G401.6 (cell line): ENCODE results near the gene FUT8.

Source experiments
- FAIRE-seq: peaks from 2 replicates; lab custom pipeline; 2012; peaks lifted over from hg19 to GRCh38; lab: Jason Lieb, UNC

Gene FUT8

DNA sequence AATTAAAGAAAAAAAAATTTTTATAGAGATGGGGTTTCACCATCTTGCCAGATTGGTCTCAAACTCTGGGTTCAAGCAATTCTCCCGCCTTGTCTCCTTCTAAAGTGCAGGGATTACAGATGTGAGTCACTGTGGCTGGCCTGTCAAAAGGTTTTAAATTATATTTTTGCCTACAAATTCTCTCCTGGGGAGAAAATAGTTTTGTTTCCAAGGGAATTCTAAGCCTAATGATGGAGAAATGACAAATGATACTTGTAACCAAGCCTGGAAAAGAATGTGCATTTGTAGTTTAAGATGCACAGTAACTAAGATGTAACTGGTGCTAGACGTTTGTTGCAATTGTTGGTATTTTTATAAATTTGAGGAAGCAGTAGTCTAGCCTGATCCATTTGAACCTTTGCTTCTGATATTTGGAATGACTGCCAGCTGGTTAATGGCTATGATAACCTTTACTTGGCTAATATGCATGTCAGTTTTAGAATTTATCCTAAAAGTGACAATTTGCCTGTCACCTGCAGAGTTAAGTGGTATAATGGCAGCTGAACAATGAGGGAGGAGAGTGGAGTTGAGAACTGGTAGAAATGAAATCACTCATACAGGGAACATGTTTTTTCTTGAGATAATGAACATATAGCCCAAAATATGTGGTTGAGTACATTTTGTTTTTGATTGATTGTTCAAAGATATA lies 148.0 kb downstream of the FUT8 start:
- FAIRE-seq, result no peak

DNA sequence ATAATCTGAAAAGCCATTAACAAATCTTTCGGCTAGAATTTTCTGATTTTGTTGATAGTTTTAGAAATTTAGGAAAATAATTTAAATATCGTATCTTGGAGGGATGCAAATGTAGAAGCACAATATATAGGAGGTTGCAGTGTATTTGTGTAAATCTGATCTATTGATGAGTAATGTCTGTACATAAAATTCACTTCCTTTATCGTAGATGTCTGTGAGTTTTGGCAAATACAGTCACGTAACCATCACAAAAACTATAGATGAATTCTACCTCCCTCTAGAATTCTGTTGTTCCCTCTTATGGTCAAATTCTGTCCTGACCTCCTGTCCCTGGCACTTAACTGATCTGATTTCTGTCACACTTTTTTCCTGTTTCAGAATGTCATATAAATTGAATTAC lies 151.8 kb downstream of the FUT8 start:
- FAIRE-seq, result no peak

DNA sequence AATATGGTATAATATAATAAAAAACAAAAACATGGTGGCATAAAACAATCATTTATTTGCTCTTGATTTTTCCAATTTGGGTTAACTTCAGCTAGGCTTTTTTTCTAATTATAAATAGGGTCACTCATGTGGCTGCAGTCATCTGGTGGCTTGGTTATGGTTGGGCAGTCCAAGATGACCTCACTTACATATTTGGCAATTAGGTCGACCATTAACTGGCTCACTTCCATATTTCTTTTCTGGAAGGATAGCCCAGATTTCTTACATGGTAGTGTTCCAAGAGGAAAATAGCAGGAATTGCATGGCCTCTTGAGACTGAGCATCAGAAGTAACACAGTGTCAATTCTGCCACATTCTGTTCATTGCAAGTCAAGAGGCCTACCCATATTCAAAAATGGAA lies 153.4 kb downstream of the FUT8 start:
- no peak for FAIRE-seq

DNA sequence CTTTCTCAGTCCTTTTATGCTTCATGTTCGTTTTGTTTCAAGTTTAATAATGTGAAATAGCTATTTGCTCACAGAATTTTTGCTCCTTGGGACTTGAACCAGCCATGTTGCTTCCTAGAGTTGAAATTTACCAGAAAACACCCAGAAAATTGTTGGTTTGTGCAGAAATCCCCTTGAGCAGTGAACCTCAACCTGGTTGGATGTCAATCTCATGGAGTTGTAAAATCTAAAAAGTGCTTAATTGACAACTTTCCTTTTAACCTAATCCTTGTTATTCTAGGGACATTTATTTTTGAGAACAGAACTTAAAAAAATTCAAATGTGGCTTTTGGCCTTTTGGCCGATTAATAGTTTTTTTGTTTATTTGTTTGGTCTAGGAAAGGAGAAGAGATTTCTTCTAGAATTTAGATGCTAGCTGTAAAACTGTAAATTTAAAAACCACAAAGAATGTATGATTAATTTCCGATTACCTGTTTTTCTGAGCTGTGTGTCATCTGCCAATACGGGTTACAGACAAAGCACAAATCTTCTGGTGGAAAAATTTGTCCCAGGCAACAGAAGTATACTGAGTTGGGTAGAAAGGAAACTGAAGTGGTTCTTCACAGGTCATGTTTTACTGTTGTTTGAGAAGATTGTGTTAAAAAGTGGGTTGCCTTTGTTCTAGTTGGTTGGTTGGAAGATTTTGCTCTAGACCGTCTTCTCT lies 154.4 kb downstream of the FUT8 start:
- no peak for FAIRE-seq

DNA sequence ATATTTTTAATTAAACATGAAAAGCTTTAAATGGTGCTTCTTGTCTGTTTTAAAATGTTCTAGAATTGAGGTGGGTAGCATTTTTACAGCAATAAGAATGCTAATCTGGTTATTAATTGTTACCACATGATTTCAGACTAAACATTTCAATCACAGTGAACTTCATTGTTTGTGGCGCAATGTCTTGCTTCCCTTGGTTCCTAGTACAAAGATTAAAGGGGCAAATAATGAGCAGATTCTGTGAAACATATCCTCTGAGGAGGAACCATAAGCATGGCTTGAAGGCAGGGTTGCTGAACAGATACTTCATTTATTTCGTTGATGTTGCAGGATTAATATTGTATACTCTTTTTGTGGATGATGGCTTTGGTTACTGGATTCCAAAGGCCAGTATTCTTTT lies 162.1 kb downstream of the FUT8 start:
- FAIRE-seq, result no peak

DNA sequence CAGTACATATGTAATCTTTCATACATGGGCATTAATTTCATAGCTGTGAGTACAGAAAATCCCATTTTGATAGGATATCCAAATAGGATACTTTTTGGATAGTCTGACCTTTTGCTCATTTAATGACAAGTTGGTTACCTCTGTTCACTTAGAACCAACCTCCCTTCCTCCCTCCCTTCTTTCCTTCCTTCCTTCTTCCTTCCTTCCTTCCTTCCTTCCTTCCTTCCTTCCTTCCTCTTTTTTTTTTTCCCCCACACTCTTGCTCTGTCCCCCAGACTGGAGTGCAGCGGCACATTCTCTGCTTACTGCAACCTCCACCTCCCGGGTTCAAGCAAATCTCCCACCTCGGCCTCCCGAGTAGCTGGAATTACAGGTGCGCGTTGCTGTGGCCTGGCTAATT lies 162.9 kb downstream of the FUT8 start:
- no peak for FAIRE-seq

DNA sequence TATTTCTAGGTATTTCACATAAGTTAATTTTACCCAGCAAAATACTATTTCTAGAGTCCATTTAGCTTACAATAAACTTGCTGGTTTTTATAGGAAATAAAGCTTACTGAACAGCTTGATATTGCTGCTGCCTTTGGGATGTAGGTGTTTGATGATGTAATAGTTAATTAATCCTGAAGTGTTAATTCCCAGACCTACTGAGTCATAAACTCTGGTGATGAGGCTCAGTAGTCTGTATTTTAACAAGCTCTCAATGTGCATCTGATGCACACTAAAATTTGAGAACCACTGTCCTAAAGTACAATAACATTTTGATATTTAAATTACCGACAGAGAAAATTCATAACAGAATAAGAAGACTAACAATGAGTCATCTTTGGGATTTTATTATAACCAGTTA lies 168.4 kb downstream of the FUT8 start:
- FAIRE-seq, result no peak

DNA sequence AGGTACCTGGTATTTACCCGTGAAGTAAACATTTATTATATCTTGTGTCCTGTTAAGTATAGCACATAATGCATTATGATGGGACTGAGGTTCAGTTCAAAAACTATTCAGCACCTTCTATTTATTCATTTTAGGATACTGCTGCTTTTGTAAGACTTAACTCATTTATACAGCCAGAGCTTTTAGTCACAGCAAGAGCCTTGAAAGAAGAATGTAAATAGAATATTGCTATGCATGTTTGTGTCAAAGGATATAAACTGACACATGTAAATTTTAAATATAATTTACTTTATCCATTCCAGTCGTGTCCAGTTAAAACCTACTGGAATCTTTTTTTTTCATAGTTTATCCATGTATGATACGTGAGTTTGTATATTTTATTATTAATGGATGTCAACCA lies 168.8 kb downstream of the FUT8 start:
- no peak for FAIRE-seq

DNA sequence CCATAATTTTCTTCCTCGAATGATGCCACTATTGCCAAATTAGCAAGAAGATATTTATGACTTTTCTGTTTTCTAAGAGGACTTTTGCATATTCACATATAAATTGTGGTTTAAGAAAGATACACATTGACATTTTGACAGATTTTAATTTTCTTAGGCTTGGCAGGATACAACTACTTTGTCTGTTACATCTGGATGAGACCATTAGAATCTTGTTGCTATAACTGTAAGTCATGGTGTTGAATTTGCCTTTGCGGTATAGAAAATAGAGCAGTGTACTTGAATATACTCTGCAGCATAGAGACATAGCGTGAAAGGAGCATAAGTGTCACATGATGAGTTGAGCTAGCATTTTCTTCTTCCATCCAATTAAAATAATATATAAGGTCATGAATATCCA lies 169.3 kb downstream of the FUT8 start:
- no peak for FAIRE-seq

DNA sequence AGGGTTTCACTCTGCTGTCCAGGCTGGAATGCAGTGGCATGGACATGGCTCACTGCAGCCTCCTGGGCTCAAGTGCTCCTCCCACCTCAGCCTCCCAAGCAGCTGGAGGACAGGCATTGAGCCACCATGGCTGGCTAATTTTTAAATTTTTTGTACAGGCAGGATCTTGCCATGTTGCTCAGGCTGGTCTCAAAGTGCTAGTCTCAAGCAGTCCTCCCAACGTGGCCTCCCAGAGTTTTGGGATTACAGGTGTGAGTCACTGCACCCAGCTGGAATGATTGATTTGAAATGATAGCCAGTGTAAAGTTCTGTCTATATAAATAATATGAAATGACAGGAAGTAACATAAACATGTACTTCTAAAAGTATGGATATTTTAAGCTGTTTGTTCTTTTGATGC lies 172.7 kb downstream of the FUT8 start:
- FAIRE-seq, result no peak

DNA sequence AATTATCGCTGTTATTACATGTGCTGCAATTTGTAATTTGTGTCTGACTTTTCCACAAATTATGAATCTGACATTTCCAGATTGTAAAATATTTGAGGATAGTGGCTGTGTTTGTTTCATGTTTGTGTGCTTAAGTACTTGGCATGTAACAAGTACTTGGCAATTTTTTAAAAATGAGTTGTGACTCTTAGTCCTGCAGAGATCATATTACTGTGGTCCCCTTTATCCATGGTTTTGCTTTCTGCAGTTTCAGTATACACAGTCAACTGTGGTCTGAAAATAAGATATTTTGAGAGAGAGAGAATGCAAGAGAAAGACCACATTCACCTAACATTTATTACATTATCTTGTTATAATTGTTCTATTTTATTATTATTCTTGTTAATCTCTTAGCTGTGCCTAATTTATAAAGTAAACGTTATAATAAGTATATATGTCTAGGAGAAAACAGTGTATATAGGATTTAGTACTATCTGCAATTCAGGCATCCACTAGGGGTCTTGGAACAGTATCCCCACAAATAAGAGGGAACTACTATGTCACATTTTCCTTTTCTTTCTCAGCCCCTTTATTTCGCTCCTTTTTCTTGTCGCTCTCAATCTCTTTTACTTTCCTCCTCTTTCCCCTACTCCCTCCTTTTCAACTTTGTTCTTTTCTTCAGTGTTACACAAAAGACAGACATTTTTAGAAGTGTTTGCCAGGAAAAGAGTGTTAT lies 176.1 kb downstream of the FUT8 start:
- no peak for FAIRE-seq

DNA sequence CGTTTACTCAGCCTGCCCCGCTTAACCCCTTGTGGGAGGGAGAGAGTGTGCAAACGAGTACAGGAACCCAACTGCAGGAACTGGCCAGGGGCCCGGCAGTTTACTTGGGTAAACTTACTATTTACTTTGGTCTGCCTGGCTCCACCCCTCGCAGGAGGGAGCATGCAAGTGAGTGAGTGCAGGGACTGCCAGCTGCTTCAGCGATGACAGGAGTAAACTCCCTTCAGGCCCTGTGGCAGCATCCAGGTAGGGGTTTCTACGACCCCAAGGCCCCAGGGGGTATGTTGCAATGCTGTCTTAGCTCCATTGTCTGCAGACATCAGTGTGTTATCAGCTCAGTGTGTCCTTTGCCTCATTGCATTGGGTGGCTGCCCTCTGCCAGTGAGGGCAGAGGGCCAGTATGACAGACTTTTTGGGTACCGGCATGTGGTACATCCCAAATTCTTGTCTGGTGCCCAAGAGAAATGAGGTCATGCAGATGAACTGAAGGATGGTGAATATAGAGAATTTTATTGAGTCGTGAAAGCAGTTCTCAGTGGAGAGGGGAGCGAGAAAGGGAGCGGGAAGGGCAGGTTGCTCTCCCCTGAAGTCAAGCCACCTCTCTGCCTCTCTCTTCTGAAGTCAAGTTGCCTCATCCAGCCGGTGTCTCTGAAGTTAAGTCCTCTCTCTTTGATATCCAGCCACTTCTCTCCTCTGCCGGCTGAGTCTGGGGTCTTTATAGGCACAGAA lies 181.8 kb downstream of the FUT8 start:
- FAIRE-seq, result no peak

DNA sequence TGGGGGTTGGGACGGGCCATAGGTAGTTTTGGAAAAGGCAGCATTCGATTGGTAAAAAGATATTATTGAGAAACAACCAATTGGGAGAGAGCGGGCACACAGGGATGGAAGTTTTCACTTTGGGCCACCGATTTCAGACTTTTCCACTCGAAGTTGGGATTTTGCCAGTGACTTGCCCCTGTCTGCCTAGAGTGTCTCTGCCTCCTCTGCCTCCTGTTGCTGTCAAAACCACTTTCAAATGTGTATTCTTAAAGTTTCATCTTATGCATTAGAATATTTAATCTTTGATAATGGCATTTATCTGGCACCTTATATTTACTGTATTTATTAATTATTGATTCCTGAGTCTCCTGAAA lies 182.3 kb downstream of the FUT8 start:
- no peak for FAIRE-seq

DNA sequence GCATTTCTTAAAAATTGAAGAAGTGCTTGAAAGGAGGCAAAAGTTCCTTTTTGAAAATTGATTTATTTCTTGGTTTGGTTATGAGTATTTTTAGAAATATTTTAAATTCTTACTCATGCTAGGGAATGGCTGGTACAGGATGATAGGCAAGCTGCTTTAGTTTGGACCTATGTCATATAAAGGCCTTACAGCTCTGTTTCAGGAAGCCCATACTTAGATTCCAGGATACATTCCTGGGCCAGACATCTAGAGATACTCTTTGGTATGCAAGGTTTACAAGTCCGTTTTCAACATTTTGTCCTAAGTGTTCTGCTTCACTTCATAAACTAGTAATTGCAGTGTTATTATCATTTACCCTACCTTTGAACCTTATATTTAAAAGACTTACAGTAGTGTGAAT lies 186.8 kb downstream of the FUT8 start:
- no peak for FAIRE-seq

DNA sequence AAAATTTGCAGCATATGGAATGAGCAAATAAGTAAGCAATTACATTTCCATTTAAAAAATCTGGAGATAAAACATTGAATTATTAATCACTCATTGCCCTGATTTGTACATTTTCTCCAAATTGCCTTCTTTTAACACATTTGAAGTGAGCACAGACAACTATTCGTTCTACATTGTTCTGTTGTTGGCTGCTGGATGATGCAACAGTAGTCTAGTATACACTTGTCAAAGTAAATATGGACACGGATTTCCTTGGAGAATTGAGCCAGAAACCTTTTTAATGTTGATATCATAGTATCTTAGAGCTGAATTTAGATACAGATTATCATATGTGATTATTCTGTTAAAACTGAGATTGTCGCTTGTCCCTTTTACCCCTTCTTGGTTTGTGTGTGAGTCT lies 188.2 kb downstream of the FUT8 start:
- no peak for FAIRE-seq

DNA sequence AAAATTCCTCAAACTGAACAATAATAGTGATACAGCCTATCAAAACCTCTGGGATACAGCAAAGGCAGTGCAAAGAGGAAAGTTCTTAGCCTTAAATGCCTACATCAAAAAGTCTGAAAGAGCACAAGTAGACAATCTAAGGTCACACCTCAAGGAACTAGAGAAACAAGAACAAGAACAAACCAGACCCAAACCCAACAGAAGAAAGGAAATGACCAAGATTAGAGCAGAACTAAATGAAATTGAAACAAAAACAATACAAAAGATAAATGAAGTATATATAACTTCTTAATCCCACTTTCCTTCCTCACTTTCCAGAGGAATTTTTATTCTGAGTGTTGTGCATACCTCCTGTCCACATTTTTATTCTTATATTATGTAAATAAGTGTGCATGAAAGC lies 192.0 kb downstream of the FUT8 start:
- no peak for FAIRE-seq

DNA sequence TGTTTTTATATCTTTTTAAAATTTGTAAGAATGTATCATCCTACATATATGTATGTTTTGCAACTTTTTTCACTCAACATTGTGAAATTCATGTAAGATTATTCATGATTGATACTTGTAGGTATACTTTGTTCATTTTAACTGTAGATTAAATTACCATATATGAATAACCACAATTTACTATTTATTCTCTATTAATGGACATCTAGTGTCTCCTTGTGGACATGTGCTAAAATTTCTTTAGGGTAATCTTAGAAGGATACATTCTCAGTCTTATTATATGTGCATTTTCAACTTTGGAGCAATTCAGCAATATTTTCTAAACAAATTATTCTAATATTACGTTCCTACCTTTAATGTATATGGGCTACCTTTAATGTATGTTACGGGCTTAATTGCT lies 192.4 kb downstream of the FUT8 start:
- no peak for FAIRE-seq

DNA sequence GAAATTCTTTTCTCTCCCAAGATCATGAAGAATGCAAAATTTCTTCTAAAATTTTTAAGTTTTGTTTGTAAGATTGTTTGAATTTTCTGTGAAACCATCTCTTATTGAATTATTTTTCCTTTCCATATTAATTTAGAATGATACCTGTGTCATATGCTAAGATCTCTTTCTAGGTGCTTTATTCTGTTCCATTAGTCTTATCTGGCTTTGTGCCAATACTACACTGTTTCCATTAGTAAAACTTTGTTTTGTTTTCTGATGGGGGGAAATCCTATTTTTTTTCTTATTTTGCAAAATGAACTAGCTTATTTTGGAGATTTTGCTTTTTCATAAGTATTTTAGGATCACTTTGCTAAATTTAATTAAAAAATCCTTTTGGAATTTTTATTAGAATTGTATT lies 193.9 kb downstream of the FUT8 start:
- no peak for FAIRE-seq

DNA sequence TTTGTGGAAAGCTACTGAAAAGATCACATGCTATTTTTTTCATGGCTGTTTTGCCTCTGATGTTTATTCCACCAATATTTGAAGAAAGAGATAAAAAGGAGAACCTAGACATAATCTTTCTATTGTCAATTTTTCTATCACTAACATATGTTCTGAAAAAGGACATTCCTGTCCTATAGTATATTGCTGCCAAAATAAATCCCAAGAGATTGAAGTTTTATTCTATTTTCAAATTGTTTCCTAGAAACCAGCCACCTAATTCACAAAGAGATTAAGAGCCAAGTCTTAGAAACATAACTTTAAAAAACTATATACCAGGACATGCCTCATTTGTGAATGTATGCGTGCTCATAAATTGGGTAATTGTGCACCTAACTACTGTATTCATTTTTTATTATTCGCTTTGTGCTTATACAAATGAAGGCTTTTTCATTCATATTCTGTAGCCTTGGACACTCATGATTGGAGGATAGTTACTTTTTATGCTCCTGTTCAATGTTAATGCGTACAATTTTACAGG lies 200.7 kb downstream of the FUT8 start:
- no peak for FAIRE-seq

DNA sequence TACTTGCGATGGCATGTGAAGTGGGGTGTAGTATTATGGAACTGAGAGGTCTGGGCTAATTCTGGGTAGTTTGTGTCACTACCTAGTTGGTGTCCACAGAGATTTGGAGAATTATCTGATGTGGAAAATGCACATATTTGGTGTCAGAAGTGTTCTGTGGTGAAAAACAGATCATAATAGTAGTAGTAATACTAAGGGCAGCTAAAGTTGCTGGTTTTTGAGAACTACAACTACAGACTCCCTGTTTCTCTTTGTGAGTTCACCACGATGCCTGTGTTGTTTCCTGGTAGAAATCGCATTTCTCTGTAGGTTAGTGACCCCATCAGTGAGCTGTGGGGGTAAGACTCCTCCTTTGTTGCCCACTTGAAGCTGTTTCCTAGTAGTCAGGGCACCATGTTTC lies 206.5 kb downstream of the FUT8 start:
- FAIRE-seq, result no peak

DNA sequence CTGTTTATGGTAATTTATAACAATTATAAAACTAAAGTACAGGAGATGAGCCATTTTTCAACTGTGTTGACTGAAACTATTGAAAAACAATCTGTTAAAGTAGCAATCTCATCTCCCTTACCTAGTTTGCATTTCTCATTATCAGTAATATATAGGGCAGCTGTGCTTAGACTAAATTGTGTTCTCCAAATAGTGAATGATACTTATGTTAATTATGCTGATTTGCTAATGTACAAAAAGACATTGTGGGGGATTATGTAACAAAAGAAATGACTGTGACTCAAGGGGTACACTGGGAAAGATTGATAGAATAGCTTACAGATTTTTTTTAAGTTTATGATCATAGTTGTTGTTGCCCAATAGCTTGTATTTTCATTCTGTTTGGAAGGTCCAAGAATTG lies 207.7 kb downstream of the FUT8 start:
- no peak for FAIRE-seq

DNA sequence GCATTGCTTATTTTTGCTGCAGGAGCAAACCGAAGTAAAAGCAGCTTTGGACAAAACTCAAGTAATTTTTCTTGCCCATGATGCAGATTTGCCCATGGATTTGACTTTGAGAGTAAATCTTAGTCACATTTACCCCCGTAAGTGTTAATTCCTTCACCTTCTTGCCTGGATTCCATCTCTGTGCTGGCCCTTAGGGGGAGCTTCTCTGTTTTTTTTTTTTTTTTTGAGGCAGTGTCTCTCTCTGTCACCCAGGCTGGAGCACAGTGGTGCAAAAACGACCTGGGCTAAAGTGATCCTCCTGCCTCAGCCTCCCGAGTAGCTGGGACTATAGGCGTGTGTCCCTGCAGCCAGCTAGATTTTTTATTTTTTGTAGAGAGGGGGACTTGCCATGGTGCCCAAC lies 210.2 kb downstream of the FUT8 start:
- no peak for FAIRE-seq

DNA sequence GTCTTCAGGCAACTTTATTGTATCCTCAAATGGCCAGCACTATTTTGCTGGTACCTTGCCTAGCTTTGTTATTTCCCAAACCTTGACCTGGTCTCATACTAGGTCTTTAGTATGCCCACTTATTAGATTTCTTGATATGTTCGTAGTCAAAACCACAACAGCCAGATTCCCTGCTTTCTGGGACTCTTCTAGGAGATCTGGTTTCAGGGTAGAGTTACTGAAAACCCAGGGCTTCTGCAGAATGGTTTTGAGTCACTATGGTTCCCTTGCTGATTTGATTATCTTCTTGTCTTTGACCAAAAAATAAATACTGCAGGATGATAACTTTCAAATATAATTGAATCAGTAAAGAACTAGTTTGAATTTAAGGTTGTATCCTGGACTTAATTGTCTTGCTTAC lies 211.2 kb downstream of the FUT8 start:
- no peak for FAIRE-seq
